Transverse colon (tissue), 4 donors: ENCODE measurements around the gene SYNGR2. TPM values are rescaled to one million over a fixed set of nuclear protein-coding genes. Genes with fewer than 3 reads are reported as not detected.

Source experiments
- DNase-seq: peaks from one replicate; pipeline ENCODE4 v3.0.0-alpha.2; 2019
- H3K27ac ChIP-seq, 4 donors: fragments of 200-600 bp; sonication (generic); 2 replicates each; pipeline ENCODE4 v1.5.1; 2016 to 2018; ENCODE audit warnings: inconsistent platforms in 4 of 4
- H3K27me3 ChIP-seq: fragments of 200-600 bp; sonication (generic); 2 replicates; pipeline ENCODE4 v1.5.1; 2017; ENCODE audit warnings: inconsistent platforms
- H3K36me3 ChIP-seq, 4 donors: fragments of 200-600 bp; sonication (generic); 2 replicates each; pipeline ENCODE4 v1.5.1; 2017 to 2019; ENCODE audit warnings: inconsistent platforms in 4 of 4
- H3K4me1 ChIP-seq, 4 donors: fragments of 200-600 bp; sonication (generic); 2 replicates each; pipeline ENCODE4 v1.5.1; 2017 to 2020; ENCODE audit warnings: inconsistent platforms in 4 of 4
- H3K4me3 ChIP-seq, 4 donors: fragments of 200-600 bp; sonication (generic); 1 replicate in 1 of 4; 2 replicates in 3 of 4; pipeline versions ENCODE4 v1.5.1 to v1.6.1; 2017 to 2019; ENCODE audit warnings: inconsistent platforms in 4 of 4
- H3K9me3 ChIP-seq, 2 donors: fragments of 200-600 bp; sonication (generic); 2 replicates each; pipeline ENCODE4 v1.5.1; 2017 to 2019; ENCODE audit warnings: inconsistent platforms in 2 of 2
- EP300 ChIP-seq: sonication (generic); formaldehyde crosslinking; IDR thresholded peaks from one replicate; pipeline ENCODE4 v1.6.1; 2017; ENCODE audit warnings: antibody characterized with exemption, low read depth
- POLR2A ChIP-seq: fragments of 450-650 bp; IDR thresholded peaks from one replicate; pipeline ENCODE4 v1.6.1; 2016; ENCODE audit warnings: antibody characterized with exemption, mild to moderate bottlenecking, moderate library complexity
- POLR2AphosphoS5 ChIP-seq, 3 donors: sonication (generic); formaldehyde crosslinking; IDR thresholded peaks; one replicate each; pipeline ENCODE4 v1.6.1; 2016; ENCODE audit warnings: antibody characterized with exemption in 3 of 3
- WGBS, 2 donors: methylation state at CpG; one replicate each; pipeline ENCODE4 v1.1.5; 2018; ENCODE audit warnings: low coverage in 1 of 2; 5-methylcytosine and 5-hydroxymethylcytosine counted together
- in situ Hi-C, 4 donors: fragments of 200-750 bp; cut with MboI; loops; one replicate each; pipeline versions ENCODE4 v1.15.0 to v1.15.1; 2017; ENCODE audit warnings: low sequenced_read_pairs in 3 of 4, low pct_ligation_motif_present in 1 of 4, low pct_unique_long_range_greater_than_20kb in 1 of 4
- intact Hi-C: fragments of 100-400 bp; cut with DNase I; formaldehyde crosslinking; loops from one replicate; pipeline ENCODE4 v1.15.1; 2023; ENCODE audit warnings: low total_unique reads
- total RNA-seq, 4 donors: library from RNA; depleted of rRNA; stranded (reverse); fragments of >200 nt; gene quantifications; one replicate each; pipeline ENCODE4 v1.1.0, GENCODE V29; 2016
- TF ChIP-seq, protein P1 (sequence below), 5 experiments: fragments of 200-600 bp in 3 of 5; fragments of 450-650 bp in 2 of 5; sonication (generic) in 3 of 5; IDR thresholded peaks; 1 replicate in 2 of 5; 2 replicates in 3 of 5; pipeline ENCODE4 v1.5.1; 2016 to 2017; ENCODE audit warnings: antibody characterized with exemption in 5 of 5, inconsistent platforms in 3 of 5, mild to moderate bottlenecking in 2 of 5, moderate library complexity in 1 of 5

Gene SYNGR2
- total RNA-seq, 4 donors from 2014 or later, result 102 to 121 (median 106) TPM

DNA sequence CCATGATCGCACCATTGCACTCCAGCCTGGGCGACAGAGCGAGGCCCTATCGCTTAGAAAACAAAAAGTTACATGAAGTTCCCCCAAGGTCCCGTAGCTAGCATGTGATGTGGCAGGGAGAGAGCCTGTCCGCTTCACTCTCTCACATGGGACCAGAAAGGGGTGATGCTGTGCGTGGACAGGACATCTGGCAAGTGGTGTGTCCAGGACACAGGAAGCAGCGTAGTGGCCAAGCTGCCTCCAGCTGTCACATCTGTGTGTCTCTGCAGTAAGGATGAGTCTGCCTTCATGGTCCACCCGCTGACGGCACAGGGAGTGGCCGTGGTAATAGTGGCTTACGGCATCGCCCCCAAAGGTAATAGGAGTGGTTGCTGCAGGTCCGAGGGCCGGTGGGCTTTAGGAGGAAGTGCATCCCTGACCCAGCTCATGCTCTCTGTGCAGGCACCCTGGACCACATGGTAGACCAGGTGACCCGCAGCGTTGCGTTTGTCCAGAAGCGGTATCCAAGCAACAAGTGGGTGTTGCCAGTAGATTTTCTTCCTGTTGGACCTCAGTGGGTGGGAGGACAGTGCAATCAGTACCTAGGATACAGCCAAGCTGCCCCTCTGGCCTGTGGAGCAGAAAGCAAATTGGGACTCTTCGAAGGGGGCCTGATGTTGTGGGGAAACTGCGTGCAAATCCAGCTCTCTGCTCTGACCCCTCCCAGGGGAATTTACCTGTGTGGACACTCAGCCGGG lies 36.2 kb downstream of the SYNGR2 start:
- in situ Hi-C loops (no loop called here), intact Hi-C loops (no loop called here)
- H3K27me3 ChIP-seq, result no peaks in the 10 kb centered on the region
- TF ChIP-seq, protein P1, sequence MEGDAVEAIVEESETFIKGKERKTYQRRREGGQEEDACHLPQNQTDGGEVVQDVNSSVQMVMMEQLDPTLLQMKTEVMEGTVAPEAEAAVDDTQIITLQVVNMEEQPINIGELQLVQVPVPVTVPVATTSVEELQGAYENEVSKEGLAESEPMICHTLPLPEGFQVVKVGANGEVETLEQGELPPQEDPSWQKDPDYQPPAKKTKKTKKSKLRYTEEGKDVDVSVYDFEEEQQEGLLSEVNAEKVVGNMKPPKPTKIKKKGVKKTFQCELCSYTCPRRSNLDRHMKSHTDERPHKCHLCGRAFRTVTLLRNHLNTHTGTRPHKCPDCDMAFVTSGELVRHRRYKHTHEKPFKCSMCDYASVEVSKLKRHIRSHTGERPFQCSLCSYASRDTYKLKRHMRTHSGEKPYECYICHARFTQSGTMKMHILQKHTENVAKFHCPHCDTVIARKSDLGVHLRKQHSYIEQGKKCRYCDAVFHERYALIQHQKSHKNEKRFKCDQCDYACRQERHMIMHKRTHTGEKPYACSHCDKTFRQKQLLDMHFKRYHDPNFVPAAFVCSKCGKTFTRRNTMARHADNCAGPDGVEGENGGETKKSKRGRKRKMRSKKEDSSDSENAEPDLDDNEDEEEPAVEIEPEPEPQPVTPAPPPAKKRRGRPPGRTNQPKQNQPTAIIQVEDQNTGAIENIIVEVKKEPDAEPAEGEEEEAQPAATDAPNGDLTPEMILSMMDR (IDR thresholded peaks at IDR 0.05), result no peak
- no peak for TF ChIP-seq POLR2A
- TF ChIP-seq POLR2AphosphoS5 (IDR thresholded peaks at IDR 0.05), result no peak
- no peak for TF ChIP-seq EP300
- 92% methylated on average over 22 of the region's 22 CpGs; no CpG with 5 or more reads in 1 of the 2 donors for WGBS, 2 donors
- no peaks in the 10 kb centered on the region for H3K9me3 ChIP-seq
- DNase-seq, result no peak
- no peak overlapping the region for H3K27ac ChIP-seq
- H3K4me1 ChIP-seq, result peaks cover 0 to 4% (median 3%) of the 10 kb centered on the region in 4 donors
- H3K4me3 ChIP-seq, result no peak overlapping the region
- H3K36me3 ChIP-seq, result no peaks in the 10 kb centered on the region

DNA sequence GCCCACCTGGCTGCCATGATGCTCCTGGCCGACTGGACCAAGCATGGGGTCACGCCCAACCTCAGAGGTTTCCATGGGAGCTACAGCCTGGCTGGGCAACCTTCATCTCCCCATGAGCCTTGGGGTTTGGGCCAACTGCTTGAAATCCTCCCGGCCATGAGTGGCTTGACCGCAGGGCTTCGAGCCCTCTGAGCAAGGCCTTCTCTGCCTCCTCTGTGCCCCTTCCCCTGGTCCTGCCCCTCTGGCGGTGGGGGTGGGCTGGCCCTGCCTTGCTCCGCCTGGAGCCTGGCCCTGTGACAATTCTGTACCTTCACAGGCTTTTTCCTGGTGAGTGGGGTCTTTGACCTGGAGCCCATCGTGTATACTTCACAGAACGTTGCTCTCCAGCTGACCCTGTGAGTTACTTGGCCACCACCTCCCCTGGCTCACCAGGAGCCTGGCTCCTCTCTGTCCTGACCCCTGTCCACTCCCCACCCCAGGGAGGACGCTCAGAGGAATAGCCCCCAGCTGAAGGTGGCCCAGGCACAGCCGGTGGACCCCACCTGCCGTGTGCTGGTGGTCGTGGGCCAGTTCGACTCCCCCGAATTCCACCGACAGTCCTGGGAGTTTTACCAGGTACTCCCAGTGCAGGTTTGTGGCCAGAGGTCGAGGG lies 36.9 kb downstream of the SYNGR2 start:
- Histone ChIP-seq H3K9me3 (no peaks in the 10 kb centered on the region), H3K27me3 (no peaks in the 10 kb centered on the region), H3K4me1 (no peaks in the 10 kb centered on the region), H3K36me3 (no peaks in the 10 kb centered on the region), H3K27ac (no peak overlapping the region), H3K4me3 (no peak overlapping the region)
- in situ Hi-C loops, result no loop called here
- 82% methylated on average over 17 of the region's 17 CpGs; no CpG with 5 or more reads in 1 of the 2 donors for WGBS, 2 donors
- no peak for TF ChIP-seq POLR2AphosphoS5 (IDR thresholded peaks at IDR 0.05)
- TF ChIP-seq, protein P1 (IDR thresholded peaks at IDR 0.05), result no peak
- no peak for TF ChIP-seq POLR2A
- TF ChIP-seq EP300, result no peak
- DNase-seq, result no peak
- intact Hi-C loops, result no loop called here

DNA sequence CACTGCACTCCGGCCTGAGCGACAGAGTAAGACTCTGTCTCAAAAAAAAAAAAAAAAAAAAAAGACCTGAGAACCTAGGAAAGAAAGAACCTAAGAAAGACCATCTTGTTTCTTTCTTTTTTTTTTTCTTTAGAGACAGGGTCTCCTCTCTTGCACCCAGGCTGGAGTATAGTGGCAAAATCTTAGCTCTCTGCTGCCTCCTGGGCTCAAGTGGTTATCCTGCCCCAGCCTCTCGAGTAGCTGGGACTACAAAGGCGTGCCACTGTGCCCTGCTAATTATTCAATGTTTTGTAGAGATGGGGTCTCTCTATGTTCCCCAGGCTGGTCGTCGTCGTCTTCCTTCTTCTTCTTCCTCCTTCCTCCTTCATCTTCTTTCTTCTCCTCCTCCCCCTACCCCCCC lies 37.9 kb downstream of the SYNGR2 start:
- Histone ChIP-seq H3K9me3 (no peaks in the 10 kb centered on the region), H3K4me3 (no peak overlapping the region), H3K27ac (no peak overlapping the region), H3K4me1 (no peaks in the 10 kb centered on the region), H3K36me3 (no peaks in the 10 kb centered on the region), H3K27me3 (no peaks in the 10 kb centered on the region)
- in situ Hi-C loops (no loop called here), intact Hi-C loops (no loop called here)
- DNase-seq, result no peak
- TF ChIP-seq EP300, result no peak
- TF ChIP-seq, protein P1 (IDR thresholded peaks at IDR 0.05), result no peak
- no peak for TF ChIP-seq POLR2AphosphoS5 (IDR thresholded peaks at IDR 0.05)
- no peak for TF ChIP-seq POLR2A
- 73 to 78% methylated on average over 5 to 7 of the region's 7 CpGs for WGBS, 2 donors

DNA sequence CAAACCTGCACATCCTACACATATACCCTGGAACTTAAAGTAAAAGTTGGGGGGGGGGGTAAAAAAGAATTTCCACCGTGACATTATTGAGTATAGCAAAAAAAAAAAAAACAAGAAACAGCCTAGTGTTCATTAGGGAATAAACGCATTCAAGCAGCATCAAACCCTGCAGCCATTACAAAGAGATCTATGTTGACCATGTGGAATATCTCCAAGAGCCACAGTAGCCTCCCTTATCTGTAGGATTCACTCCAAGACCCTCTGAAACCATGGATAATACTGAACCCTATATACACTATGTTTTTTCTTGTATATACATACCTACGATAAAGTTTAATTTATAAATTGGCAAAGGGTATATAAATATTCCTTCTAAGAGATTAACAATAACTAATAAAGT lies 40.1 kb downstream of the SYNGR2 start:
- H3K4me1 ChIP-seq, result no peaks in the 10 kb centered on the region
- no peak overlapping the region for H3K27ac ChIP-seq
- in situ Hi-C loops, result no loop called here
- intact Hi-C loops, result no loop called here
- no peaks in the 10 kb centered on the region for H3K27me3 ChIP-seq
- no peak overlapping the region for H3K4me3 ChIP-seq
- TF ChIP-seq, protein P1 (IDR thresholded peaks at IDR 0.05), result no peak
- TF ChIP-seq EP300 (no peak), POLR2A (no peak), POLR2AphosphoS5 (IDR thresholded peaks at IDR 0.05) (no peak)
- no peak for DNase-seq
- no peaks in the 10 kb centered on the region for H3K36me3 ChIP-seq
- no peaks in the 10 kb centered on the region for H3K9me3 ChIP-seq
- 74 to 92% methylated on average over 2 to 3 of the region's 3 CpGs for WGBS, 2 donors
